NCI-H187 treated with DMSO at 0.1 percent for 48 hours (cell line): Measurements from ENCODE around the gene PMEPA1.

Experiments used
- DNase-seq: peaks from one replicate; lab custom pipeline; 2025; lab: John Stamatoyannopoulos, UW

Gene PMEPA1

DNA sequence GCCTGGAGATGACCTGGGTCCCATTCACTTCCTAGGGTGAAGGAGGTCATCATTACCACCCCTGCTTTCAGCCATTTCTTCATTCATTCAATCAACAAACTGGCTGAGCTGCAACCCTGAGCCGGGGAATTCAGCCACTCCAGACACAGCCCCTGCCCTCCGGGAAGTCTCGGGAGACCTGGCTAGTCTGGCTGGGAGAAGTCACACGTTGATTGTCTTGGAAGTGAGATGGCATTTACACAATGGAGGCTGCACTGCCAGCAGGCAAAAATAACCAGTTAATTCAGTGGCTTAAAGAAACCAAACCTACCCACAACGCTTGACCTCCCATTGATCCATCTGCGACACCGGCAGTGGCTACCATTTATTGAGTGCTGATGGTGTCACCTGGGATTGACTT lies 2.0 kb upstream of the PMEPA1 start:
- no peak for DNase-seq

DNA sequence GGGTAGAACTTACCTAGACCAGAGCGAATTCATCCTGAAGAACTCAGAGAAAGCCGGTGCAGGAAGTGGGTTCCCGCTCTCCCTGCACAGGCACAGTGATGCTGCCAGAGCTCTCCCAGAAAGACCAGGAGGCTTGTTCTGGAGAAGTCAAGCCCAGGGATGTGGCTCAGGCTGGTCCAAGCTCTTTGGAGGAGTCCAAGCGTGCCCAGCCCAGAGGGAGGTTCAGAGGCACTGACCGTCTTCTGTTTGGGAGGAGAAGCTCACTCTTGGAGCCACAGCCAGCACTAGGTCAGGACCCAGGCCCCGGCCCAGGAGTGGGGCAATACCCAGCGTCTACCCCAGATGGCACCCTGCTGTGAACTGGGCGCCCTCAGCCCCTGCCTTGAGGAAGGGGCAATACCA lies 1.5 kb upstream of the PMEPA1 start:
- no peak for DNase-seq

DNA sequence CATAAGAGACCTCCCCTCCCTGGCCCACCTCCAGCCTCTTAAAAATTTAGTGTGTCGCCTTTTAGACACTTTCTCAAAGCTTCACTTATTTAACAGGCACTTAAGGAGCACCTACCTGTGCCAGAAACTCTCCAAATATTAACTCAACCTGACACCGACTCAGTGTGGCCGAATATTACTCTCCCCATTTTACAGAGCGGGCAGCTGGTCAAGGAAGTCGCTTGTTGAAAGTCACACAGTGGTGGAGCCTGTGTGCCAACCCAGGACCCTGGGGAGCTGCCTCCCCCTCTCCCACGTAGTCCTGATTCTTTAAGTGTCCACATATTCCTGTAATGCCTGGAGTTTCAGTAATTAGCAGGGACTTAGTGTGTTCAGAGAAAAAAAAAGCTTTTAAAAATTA lies 1.0 kb upstream of the PMEPA1 start:
- DNase-seq: no peak

DNA sequence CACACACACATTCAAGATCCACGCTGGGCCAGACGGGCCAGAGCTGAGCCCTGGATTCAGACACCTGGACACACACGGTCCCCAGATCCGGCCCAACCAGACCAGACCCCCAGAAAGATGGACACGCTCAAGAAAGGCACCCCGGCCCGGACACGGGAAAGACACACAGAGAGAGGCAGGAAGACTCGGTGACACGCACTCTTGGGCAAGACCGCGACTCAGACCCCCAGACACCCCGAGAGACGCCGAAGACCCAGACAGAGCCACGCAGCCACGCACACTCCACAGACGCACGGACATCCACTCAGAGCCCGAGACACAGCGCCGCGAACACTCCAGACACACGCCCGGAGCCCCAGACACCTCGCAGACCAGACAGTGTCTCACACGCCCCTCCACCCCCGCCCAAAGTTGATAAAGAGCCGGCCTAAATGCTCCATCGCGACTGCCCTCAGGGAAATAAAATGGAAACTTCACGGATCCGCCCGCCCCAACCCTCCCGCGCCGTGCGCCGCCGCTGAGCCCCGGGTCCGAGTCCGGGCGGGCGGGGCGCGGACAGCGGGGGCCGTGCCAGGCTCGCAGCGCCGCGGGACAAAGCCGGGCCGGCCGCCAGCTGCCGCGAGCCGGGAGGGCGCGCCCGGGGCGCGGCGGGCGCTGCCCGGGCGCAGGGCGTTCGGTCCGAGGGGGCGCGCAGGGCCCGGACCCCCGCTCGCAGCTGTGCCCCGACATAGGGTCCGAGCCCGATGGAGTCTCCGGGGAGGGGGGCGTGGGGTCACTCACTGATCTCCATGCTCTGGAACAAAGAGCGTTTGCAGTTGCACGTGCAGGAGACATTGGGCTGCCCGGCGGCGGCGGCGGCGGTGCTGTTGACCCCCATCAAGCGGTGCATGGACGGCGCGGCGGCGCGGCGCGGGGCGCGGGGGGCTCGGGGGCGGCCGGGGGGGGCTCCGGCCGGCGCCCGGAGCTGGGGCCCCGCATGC lies 831 bp downstream of the PMEPA1 start:
- no peak for DNase-seq

DNA sequence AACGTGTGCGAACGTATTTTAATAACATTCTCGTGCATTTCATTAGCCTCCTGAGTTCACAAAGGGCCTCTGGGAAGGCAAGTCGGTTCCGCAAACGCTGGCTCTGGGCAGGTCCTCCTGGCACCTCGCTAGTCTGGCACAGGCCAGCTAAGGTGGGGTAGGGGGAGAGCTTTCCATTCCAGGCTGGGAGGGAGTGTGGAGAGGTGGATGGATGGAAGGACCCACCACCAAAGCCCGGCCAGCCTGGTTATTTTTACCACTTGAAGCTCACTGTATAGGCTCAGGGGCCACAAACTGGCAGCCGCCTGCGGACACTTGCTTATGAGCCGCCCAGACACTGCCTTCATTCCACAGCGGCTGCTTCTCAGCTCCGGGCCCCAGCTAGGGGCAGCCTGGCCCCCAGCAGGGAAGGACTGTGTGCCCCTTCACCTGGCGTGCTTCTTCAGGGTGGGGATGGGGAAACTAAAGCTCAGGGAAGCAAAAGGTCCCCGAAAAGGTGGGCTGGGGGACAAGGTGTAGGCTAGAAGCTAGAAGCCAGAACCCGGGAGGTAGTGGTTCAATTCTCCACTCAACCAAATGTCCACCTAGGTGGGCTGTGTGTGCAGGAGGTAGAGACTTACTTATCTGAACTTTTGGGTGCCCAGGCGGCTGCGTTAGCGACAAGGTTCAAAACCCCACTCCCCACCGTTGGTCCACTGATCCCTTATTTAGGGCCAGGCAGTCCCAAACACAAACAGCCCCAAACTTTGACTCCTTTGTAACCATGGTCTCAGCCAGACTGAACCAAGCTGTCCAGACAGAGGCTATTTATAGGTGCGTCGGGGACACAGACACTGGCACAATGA lies 1.7 kb downstream of the PMEPA1 start:
- no peak for DNase-seq

DNA sequence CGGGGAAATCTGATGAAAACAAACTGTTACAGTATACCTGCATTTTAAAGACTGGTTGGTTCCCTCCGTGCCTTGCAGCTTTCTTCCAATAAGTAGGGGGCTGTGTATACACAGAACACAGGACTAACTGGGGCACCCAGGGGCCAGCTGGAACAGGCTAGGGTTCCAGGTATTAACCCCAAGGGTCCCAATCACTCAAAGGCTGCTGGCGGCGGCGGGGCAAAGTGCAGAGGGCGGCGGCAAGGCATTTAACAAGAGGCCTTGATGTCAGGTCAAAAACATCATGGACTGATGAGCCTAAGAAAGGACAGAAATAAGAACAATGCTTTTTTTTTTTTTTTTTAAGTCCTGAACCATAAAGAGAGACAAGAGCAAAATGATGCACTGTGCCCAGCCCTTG lies 2.5 kb downstream of the PMEPA1 start:
- DNase-seq: no peak

DNA sequence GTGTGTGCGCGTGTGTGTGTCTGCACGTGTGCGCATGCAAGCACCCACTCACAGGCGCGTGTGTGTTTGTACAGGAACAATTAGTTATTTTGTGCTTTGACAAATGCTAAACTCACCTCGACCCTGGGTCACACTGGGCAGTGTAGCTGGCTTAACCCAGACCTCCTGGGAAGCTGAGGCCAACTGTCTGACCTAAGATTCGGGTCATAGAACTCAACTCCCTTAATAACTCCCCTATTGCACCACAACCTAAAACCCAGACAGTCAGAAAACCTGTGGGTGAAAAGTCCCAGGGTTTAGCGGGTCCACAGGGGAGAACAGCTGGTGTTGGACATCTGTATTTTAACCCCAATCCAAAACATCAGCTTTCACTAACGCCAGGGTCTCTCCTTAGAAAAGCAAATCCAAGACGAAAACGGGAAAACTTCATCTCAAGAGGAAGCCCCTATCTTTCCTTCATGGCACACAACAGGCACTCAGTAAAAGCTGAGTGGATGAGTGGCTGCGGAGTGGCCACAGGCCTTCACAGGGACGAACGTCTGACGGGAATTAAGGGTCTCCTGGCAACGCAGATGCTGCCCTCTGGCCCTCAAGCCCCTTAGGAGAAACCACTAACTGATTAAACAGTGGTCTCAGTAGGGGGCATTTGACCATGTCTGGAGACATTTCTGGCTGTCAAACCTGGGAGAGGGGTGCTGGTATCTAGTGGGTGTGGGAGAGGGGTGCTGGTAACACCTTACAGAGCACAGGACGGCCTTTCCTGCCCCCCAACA lies 4.5 kb downstream of the PMEPA1 start:
- DNase-seq: no peak

DNA sequence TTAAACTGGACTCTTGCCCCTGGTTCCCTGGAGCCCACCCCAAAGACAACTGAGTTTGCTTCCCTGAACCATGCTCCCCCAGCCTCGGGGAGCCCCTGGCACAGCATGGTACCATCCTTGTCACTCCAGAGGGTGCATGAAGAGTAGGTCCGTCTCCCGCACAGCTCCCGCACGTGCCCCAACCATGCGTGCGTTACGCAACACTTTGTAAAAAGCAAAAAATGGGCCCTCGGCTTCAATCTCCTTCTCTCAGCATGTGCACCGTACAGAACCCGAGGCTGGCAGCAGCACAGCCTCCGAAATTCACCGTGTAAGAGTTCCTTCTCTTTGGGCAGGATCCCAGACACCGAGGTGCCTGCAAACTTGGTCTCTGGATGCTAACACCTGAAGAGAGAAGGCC lies 5.6 kb downstream of the PMEPA1 start:
- DNase-seq: no peak

DNA sequence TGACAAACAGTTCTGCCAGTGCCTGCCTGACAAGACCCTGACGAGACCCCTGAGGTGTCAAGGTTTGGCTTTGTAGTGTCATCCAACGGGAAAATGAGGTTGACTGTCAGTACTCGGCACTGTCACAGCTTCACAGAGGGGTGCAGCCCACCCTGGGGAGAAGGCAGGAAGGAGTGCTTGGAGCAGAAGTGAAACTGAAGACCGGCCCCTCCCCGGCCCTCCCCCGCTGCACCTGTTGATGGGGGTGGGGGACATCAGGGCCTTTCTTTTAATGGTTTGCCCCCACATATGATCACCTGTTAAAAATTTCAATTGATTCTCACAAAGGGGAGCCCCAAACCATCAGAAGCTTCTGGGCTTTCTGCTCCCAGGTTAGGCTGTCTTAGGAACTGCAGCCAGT lies 6.8 kb downstream of the PMEPA1 start:
- no peak for DNase-seq

DNA sequence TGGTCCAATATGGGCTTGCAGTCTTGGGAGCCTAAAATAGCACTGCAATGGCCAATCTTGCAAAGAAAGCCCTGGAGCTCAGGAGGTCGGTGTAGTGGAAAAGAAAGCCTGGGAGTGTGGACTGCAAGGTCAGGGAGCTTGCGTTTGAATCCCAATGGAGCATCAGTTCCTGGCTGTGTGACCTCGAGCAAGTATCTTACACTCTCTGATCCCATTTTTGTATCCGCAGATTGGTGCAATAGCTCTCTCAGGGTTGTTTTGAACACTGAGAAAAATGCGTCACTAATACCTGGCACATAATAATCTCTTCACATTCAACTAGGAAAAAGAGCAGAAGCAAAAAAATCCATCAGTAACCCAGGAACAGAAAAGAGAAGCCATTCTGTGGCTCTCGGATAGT lies 7.3 kb downstream of the PMEPA1 start:
- DNase-seq: no peak

DNA sequence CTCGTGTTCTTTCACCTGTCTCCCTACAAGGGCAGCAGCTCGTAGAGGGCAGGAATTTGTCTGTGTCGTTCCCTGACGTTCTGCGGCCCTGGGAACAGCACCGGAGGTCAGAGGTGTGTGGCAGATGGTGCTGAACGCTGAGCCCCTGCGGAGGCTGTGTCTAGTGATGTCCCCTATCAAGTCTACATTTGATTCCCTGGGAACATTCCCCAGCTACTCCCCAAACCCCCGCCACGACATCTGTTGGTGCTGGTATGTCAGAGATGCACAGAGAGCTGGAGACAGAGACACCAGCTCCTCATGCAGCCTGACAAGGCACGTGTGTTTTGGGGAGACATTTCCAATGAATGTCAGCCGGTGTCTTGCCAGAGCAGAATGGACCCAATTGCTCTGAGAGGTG lies 7.7 kb downstream of the PMEPA1 start:
- DNase-seq: no peak

DNA sequence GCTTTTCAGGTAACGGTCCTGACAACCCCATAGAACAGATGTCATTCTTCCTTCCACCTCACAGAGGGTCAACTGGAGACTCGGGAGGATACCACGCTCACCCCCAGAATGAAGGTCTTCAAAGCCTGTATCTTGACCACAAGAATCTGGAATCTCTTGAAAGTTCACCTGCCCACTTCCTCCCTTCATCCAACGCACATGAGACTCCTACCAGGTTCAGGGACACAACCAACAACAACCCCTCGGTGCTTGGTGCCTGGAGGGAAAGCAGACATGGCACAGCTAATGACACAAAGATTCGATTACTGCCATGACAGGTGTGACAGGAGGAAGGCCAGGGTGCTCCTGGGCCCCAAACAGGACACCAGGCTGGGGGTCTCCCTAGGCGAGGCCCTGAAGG lies 8.2 kb downstream of the PMEPA1 start:
- no peak for DNase-seq

DNA sequence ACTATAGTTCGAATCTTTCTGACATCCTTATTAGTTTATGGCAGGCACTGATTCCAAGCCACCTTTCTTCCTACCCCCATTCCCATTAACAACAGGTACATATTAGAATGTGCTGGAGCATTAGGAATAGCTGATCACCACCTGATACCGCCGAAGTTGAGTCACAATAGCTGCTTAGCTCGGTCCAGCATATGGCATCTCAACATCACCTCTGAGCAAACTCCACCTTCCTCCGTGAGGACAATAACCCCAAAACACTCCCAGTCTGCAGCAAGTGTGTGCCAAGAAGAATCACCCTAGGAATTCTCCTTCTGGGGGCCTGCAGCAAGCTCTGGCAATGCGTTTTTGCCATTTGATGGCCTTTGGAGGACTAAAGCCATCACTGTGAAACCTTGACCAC lies 8.7 kb downstream of the PMEPA1 start:
- no peak for DNase-seq

DNA sequence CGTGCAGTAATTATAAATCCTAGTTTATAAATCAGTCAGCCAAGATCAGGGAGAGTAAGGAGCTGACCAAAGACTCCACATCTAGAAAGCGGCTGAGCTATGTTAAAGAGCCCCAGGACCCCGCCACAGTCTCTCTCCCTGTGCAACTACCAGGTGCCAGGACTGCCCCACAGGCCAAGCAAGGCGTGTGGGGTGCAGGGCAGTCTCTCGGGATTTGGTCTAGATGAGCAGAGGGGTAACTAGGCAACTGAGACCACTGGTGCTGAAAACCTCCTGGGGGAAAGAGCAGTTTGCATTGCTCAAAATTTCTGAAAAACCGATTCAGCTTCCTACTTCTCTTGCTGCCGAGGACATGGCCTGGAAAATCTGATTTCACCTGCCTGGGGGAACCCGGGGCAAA lies 10.4 kb downstream of the PMEPA1 start:
- no peak for DNase-seq

DNA sequence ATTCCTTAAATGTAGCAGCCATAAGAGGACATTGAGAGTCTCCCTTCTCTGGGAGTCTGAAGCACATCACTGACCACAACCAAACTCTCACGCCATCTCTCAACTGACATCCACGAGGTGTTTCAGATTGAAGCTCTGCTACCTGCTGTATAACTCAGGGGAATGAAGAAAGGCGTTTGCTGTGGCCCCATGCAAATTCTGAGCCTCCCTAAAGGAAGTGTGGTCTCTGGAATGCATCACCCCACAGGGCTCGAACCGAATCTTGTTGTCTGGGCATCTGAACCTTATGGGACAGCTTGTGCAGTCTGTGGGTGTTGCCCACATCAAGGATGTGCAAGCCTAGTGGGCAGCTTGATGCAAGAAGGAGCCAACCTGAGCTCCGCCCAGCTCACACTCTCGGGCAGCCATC lies 10.9 kb downstream of the PMEPA1 start:
- DNase-seq: no peak

DNA sequence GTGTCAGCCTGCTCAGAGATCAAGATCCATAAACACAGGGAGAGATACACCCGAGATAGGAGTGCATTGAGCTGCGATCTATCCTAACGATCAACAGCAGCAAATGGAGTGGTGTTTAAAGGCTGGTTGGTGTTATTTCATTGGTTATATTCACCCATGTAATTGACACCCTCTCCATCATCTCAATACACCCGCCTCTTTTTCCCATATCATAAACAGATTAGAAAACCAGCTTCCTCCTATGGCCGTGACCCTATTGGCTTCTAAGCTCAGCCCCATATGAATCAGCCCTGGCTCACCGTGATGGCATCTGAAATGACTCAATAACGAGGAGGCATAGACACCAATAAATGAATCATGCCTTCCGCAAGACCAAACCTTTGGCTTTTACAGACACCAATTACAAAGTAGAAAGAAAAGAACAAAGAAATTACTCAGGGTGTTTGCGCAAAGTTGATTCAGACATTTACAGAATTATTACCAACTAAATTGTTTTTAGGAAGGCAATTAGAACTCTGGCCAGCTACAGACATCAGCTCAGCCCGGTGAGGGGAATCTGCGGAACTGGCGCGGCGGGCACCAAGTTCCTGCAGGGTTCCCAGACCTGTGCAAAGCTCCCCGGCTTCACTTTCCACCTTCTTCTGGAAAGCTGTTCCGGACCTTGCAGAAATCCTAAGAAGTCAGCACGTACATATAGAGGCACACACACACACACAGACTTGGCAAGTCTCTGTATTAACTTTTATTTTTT lies 11.5 kb downstream of the PMEPA1 start:
- no peak for DNase-seq

DNA sequence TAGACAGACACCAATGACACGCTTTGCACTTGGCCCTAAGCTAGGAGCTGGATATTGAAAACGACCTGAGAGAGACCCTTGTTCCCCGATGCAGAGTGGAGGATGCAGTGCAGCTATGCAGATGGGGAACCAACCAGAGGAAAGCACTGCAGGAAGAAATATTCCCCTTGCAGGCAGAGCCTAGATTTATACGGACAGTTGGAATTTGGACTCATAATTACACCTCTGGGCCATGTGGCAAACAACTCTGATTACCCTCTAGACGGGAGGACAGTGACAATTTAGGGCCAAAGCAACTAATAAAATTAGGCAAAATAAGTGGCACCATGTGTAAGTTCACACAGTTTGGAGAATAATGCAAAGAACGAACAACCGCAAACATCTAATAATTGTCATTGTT lies 12.3 kb downstream of the PMEPA1 start:
- no peak for DNase-seq

DNA sequence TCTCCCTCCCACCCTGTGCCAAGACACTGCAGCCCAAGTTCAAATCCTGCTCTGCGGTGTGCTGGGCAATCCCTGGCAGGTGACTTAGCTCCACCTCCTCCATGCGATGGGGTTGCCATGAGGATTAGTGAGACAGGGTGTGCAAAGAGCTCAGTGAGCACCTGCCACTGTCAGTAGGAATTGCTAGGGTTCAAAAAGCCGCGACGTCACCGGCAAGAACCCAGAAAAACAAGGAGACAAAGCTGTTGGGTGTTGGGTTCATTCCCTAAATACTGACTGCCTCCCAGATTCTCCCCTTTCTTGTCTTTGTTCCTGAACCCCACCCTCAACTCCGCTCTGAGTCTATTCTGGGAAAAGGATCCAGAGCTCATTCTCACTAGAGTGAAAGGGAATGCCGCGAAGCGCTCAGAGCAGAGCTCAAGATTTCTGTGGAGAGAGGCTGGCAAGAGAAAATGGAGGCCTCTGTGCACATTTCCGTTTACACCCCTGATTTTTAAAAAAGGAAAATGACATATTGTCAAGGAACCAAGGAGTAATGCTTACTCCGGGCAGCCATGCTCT lies 13.3 kb downstream of the PMEPA1 start:
- no peak for DNase-seq

DNA sequence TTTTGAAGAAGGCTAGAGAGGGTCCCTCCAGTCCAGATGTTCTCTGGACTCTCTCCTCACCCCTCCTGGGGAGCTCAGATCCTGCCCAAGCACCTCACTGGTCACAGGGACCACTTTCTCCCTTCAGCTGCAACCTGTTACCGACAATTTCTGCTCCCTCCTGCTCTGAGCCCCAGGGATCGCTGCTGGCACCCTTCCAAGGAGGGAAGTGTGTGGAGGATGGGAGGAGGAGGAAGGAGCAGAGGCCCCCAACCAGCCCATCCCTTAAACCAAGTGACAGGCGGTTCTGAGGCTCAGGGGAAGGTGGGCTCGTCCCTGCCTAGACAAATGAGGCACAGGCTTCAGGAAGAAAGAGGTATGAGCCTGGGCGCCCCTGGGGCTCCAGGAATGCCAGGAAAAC lies 13.9 kb downstream of the PMEPA1 start:
- no peak for DNase-seq

DNA sequence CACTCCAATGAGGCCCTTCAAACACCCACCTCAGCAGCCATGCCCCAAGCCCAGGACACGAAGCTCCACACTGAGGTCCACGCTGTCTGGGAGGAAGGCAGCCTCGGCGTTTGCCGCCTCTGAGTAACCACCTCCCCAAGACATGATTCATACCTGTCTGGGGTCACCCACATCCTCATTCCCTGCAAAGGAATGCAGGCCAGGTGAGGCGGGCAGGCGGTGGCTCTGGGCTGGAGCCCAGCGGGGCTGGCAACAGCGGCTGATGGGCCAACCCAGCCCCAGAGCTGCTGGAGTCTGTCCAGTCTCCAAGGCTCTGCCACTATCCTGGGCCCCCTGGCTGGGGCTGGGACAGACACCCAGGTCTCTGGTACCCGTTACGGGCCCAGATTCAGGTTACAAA lies 14.8 kb downstream of the PMEPA1 start:
- no peak for DNase-seq

DNA sequence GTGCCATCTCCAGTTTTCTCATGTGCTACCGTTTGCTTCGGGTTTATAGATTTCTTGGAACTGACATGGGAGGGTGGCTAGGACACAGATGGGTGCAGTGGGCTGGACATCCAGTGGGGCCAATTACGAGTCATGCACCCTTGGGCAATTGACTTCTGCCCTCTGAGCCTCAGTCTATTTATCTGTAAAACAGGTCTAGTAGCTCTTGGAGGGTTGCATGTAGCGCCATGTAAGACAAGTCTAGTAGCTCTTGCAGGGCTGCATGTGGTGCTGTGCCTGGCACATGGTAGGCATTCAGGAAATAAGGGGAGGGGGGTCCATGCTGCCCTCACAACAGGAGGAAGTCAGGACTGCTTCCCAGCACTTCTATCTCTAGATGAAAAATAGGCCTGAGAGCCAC lies 15.3 kb downstream of the PMEPA1 start:
- DNase-seq: no peak
